Measurements from ENCODE around the gene ARHGAP15. TPM values are rescaled to one million over a fixed set of nuclear protein-coding genes. Genes with fewer than 3 reads are reported as not detected.

ARHGAP15 gene
- total and polyA plus RNA-seq, 4 donors, result 3.8 to 17.9 (median 13.2) TPM

DNA sequence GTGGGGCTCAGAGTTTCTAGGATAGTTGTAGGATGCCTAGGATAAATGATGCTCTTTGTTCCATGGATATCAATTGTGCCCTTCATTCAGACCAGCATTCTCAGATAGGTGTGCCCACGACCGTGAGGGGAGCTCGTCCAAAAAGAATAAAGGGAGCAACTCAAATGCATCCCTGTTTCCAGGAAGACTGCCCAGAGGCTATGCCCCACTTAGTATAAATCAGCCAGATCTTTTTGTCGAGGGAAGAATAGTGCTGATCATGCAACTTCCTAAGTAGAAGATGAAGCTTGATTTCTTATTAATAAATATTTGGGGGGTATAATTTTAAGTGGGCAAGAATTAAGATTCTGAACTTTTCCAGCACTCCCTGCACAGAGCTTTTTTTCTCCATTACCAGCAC, 450.2 kb downstream of the ARHGAP15 start:
- no peak for TF ChIP-seq TAF1 (conservative IDR thresholded peaks at IDR 0.05)
- no peak for TF ChIP-seq RXRA (IDR thresholded peaks at IDR 0.05)
- no peak for TF ChIP-seq JUND (IDR thresholded peaks at IDR 0.05)
- TF ChIP-seq, protein P1, sequence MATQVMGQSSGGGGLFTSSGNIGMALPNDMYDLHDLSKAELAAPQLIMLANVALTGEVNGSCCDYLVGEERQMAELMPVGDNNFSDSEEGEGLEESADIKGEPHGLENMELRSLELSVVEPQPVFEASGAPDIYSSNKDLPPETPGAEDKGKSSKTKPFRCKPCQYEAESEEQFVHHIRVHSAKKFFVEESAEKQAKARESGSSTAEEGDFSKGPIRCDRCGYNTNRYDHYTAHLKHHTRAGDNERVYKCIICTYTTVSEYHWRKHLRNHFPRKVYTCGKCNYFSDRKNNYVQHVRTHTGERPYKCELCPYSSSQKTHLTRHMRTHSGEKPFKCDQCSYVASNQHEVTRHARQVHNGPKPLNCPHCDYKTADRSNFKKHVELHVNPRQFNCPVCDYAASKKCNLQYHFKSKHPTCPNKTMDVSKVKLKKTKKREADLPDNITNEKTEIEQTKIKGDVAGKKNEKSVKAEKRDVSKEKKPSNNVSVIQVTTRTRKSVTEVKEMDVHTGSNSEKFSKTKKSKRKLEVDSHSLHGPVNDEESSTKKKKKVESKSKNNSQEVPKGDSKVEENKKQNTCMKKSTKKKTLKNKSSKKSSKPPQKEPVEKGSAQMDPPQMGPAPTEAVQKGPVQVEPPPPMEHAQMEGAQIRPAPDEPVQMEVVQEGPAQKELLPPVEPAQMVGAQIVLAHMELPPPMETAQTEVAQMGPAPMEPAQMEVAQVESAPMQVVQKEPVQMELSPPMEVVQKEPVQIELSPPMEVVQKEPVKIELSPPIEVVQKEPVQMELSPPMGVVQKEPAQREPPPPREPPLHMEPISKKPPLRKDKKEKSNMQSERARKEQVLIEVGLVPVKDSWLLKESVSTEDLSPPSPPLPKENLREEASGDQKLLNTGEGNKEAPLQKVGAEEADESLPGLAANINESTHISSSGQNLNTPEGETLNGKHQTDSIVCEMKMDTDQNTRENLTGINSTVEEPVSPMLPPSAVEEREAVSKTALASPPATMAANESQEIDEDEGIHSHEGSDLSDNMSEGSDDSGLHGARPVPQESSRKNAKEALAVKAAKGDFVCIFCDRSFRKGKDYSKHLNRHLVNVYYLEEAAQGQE (IDR thresholded peaks at IDR 0.05), result no peak
- TF ChIP-seq, protein P2, sequence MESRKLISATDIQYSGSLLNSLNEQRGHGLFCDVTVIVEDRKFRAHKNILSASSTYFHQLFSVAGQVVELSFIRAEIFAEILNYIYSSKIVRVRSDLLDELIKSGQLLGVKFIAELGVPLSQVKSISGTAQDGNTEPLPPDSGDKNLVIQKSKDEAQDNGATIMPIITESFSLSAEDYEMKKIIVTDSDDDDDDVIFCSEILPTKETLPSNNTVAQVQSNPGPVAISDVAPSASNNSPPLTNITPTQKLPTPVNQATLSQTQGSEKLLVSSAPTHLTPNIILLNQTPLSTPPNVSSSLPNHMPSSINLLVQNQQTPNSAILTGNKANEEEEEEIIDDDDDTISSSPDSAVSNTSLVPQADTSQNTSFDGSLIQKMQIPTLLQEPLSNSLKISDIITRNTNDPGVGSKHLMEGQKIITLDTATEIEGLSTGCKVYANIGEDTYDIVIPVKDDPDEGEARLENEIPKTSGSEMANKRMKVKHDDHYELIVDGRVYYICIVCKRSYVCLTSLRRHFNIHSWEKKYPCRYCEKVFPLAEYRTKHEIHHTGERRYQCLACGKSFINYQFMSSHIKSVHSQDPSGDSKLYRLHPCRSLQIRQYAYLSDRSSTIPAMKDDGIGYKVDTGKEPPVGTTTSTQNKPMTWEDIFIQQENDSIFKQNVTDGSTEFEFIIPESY (IDR thresholded peaks at IDR 0.05), result no peak
- TF ChIP-seq, protein P3, sequence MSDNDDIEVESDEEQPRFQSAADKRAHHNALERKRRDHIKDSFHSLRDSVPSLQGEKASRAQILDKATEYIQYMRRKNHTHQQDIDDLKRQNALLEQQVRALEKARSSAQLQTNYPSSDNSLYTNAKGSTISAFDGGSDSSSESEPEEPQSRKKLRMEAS (IDR thresholded peaks at IDR 0.05), result no peak
- TF ChIP-seq HNF4A (conservative IDR thresholded peaks at IDR 0.05), result no peak
- TF ChIP-seq GABPA (IDR thresholded peaks at IDR 0.05 in 1 of 2, conservative IDR thresholded peaks at IDR 0.05 in 1 of 2), result no peak
- TF ChIP-seq NR2F2 (IDR thresholded peaks at IDR 0.05), result no peak
- TF ChIP-seq EGR1 (IDR thresholded peaks at IDR 0.05; ENCODE audit: low read depth in 2 of 2), result no peak
- no peak for TF ChIP-seq YY1 (IDR thresholded peaks at IDR 0.05)
- no peak for TF ChIP-seq FOXA1 (IDR thresholded peaks at IDR 0.05)
- no peak for TF ChIP-seq HNF4G (IDR thresholded peaks at IDR 0.05)
- TF ChIP-seq, protein P4, sequence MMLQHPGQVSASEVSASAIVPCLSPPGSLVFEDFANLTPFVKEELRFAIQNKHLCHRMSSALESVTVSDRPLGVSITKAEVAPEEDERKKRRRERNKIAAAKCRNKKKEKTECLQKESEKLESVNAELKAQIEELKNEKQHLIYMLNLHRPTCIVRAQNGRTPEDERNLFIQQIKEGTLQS (IDR thresholded peaks at IDR 0.05), result no peak
- TF ChIP-seq SP1 (IDR thresholded peaks at IDR 0.05), result no peak

DNA sequence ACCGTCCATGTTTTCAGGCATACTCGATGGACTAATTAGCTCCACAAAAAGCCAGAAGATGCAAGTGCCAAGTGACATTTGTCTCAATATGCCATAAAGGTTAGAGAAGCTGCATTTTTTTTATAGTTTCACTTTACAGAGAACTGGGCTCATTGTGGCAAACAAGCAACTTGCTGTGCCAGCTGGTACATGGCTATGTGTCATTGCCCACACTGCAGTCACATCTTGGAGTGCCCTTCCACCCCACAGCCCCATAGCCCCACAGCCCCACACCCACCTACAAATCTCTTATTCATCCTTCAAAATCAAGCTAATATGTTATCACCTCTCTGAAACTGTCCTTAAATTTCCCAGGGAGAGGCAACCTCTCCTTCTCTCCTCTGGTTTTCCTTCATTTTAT, 451.9 kb downstream of the ARHGAP15 start:
- 84% methylated on average over 2 of the region's 2 CpGs for WGBS
- peaks cover 0 to 2% (median 0%) of the 10 kb centered on the region in 4 donors for H3K9me3 ChIP-seq (ENCODE audit: control insufficient read depth in 4 of 4, low read length in 3 of 4)
- no peak for DNase-seq (ENCODE audit: low spot score)

More for the DNA sequence above, 450.2 kb downstream of the ARHGAP15 start:
- Histone ChIP-seq H3K4me3 (ENCODE audit: low read depth in 1 of 3, low read length in 3 of 3) (no peak overlapping the region), H3K4me1 (ENCODE audit: control insufficient read depth in 4 of 4, insufficient read depth in 4 of 4, low read length in 3 of 4) (no peaks in the 10 kb centered on the region), H3K9ac (ENCODE audit: low read depth in 1 of 2, low read length in 2 of 2) (no peak overlapping the region), H3K36me3 (ENCODE audit: control insufficient read depth in 4 of 4, insufficient read depth in 3 of 4, low read depth in 1 of 4, low read length in 3 of 4) (no peaks in the 10 kb centered on the region), H3K27ac (ENCODE audit: low read depth in 1 of 2, low read length in 2 of 2) (no peak overlapping the region), H3K27me3 (ENCODE audit: control insufficient read depth in 4 of 4, insufficient read depth in 4 of 4, low read length in 3 of 4) (no peaks in the 10 kb centered on the region), H3K9me3 (ENCODE audit: control insufficient read depth in 4 of 4, low read length in 3 of 4) (no peaks in the 10 kb centered on the region)
- DNase-seq (ENCODE audit: low spot score), result no peak
- WGBS, result 81% methylated on average over 4 of the region's 4 CpGs

More for the DNA sequence above, 451.9 kb downstream of the ARHGAP15 start:
- Histone ChIP-seq H3K36me3 (ENCODE audit: control insufficient read depth in 4 of 4, insufficient read depth in 3 of 4, low read depth in 1 of 4, low read length in 3 of 4) (no peaks in the 10 kb centered on the region), H3K9ac (ENCODE audit: low read depth in 1 of 2, low read length in 2 of 2) (no peak overlapping the region), H3K27me3 (ENCODE audit: control insufficient read depth in 4 of 4, insufficient read depth in 4 of 4, low read length in 3 of 4) (no peaks in the 10 kb centered on the region), H3K27ac (ENCODE audit: low read depth in 1 of 2, low read length in 2 of 2) (no peak overlapping the region), H3K4me1 (ENCODE audit: control insufficient read depth in 4 of 4, insufficient read depth in 4 of 4, low read length in 3 of 4) (no peaks in the 10 kb centered on the region), H3K4me3 (ENCODE audit: low read depth in 1 of 3, low read length in 3 of 3) (no peak overlapping the region)
- TF ChIP-seq GABPA (IDR thresholded peaks at IDR 0.05 in 1 of 2, conservative IDR thresholded peaks at IDR 0.05 in 1 of 2) (no peak), FOXA1 (IDR thresholded peaks at IDR 0.05) (no peak), SP1 (IDR thresholded peaks at IDR 0.05) (no peak), HNF4G (IDR thresholded peaks at IDR 0.05) (no peak), FOXA2 (IDR thresholded peaks at IDR 0.05) (no peak), YY1 (IDR thresholded peaks at IDR 0.05) (no peak), NR2F2 (IDR thresholded peaks at IDR 0.05) (no peak), RAD21 (IDR thresholded peaks at IDR 0.05) (no peak), RXRA (IDR thresholded peaks at IDR 0.05) (no peak), TAF1 (conservative IDR thresholded peaks at IDR 0.05) (no peak)
- TF ChIP-seq, protein P1 (IDR thresholded peaks at IDR 0.05), result no peak
- TF ChIP-seq, protein P2 (IDR thresholded peaks at IDR 0.05), result no peak
- TF ChIP-seq, protein P4 (IDR thresholded peaks at IDR 0.05), result no peak
- TF ChIP-seq, protein P5, sequence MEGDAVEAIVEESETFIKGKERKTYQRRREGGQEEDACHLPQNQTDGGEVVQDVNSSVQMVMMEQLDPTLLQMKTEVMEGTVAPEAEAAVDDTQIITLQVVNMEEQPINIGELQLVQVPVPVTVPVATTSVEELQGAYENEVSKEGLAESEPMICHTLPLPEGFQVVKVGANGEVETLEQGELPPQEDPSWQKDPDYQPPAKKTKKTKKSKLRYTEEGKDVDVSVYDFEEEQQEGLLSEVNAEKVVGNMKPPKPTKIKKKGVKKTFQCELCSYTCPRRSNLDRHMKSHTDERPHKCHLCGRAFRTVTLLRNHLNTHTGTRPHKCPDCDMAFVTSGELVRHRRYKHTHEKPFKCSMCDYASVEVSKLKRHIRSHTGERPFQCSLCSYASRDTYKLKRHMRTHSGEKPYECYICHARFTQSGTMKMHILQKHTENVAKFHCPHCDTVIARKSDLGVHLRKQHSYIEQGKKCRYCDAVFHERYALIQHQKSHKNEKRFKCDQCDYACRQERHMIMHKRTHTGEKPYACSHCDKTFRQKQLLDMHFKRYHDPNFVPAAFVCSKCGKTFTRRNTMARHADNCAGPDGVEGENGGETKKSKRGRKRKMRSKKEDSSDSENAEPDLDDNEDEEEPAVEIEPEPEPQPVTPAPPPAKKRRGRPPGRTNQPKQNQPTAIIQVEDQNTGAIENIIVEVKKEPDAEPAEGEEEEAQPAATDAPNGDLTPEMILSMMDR (IDR thresholded peaks at IDR 0.05; ENCODE audit: low read depth, low read length, missing input control), result no peak

Data from liver (tissue), 9 donors.